ENCODE measurements around the gene CFAP410.

DNA sequence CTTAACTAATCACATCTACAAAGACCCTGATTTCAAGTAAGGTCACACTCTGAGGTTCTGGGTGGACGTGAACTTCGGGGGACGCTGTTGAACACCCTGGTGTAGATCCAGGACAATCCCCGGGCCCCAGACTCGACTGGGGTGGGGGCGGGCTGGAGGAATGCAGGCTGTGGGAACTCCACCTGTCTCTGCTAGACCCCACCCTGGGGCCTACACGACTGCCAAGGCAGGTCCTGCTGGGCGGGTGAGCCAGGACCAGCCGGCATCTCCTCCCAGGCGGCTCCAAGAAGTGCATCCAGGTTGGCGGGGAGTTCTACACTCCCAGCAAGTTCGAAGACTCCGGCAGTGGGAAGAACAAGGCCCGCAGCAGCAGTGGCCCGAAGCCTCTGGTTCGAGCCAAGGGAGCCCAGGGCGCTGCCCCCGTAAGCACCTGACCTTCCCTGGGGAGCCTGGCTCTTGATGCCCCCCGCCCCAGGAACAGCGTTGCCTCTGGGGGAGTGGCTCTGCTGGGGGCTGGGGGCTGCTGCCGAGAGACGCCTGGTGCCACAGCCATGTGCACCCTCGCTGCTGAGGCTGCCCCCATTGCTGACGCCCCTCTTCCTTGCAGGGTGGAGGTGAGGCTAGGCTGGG lies 49.7 kb downstream of the CFAP410 start:
- TF ChIP-seq POLR2A (IDR thresholded peaks at IDR 0.05), result no peak
- TF ChIP-seq, protein P1, sequence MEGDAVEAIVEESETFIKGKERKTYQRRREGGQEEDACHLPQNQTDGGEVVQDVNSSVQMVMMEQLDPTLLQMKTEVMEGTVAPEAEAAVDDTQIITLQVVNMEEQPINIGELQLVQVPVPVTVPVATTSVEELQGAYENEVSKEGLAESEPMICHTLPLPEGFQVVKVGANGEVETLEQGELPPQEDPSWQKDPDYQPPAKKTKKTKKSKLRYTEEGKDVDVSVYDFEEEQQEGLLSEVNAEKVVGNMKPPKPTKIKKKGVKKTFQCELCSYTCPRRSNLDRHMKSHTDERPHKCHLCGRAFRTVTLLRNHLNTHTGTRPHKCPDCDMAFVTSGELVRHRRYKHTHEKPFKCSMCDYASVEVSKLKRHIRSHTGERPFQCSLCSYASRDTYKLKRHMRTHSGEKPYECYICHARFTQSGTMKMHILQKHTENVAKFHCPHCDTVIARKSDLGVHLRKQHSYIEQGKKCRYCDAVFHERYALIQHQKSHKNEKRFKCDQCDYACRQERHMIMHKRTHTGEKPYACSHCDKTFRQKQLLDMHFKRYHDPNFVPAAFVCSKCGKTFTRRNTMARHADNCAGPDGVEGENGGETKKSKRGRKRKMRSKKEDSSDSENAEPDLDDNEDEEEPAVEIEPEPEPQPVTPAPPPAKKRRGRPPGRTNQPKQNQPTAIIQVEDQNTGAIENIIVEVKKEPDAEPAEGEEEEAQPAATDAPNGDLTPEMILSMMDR (IDR thresholded peaks at IDR 0.05), result no peak
